ENCODE measurements around the gene CPM.
A peak's percentile ranks its signal among the peaks of the same experiment; 100 is the strongest.

Gene CPM

DNA sequence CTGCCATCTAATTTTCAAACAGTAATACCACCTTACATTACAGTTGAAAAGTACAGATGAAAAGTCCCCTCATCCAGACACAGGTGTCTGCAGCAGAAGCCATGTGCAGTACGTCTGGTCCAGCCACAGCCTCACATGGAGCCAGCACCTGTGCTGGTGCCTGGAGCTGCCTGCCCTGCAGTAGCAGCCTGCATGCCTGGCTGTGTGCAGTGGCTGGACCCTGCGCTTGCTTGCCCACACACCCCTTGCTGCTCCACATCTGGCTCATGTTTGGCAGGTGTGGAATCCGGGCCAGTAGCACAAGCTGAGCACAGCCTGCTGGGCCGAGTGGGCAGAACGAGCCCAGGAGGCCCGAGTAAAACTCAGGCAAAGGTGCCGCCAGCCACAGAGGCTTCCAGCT, 21.8 kb upstream of the CPM start:
- DNase-seq: no peak

DNA sequence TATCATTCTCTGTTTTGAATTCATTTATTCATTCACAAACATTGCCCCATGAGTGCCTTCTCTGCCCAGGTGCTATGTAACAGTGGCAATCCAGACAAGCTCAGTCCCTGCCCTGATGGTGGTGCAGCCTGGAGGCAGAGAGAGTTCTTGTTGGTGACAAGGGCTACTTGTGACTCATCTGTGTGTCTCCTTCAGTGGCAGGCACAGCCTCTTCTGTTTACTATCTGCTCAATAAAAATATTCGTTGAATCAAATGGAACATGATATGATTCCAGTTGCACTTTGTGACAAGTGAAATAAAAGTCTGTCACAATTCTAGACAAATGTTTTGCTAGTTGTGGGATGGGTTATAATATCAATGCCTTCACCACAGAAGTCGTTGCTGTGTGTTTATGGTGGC, 20.6 kb upstream of the CPM start:
- DNase-seq: no peak

DNA sequence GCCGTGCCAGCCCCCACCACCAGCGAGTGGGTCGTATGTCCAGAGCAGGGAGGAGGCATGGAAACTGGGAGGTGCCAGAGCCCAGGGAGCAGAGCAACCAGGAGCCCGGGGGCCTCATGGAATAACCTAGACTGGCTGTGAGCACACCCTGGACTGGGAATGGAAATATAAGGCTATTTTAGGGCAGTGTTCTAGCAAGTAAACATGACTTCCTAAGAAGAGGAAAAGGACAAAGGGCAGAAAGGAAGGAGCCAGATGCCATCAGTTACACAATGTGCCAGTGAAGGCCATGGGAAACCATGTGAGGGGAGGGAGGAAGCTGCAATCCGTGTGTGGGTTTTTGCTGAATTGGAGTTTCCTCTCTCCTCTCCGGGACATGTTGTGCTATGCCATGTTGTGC, 18.7 kb upstream of the CPM start:
- DNase-seq: no peak

DNA sequence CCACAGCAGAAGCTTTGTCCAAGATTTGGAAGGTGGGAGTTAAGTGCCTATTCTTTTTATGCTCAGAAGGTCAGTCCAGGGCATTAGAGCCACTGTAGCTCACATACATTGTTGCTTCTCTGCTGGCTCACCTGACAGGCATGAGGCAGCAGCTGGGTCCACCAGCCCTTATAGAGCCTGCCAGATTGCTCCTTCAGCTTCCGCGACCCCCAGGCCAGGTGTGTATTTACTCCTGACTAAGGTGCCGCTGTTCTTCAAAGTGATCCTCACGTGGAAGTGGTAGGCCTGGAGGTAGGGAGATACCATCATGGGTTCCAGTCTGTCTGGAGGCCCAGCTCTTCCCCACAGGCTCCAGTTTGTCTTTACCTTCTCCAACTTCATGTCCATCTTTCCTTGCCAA, 17.5 kb upstream of the CPM start:
- no peak for DNase-seq

DNA sequence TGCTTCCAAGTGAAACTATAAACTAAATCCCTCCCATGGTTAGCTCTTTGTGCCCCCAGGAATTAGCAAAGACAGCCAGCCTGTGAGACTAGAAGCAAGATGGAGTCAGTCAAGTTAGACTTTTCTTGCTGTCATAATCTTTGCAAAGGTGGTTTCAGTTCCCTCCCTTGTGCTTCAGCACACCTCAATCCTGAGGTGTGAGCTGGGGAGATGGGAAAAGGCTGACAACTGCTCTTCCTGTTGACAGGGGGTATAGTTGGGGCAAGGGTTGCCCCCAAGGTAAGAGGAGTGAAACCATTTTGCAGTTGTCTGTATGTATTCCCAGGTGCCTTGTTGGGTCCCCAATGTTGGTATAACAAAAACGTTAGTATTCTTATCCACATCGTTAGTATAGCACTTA, 12.3 kb upstream of the CPM start:
- DNase-seq: no peak

DNA sequence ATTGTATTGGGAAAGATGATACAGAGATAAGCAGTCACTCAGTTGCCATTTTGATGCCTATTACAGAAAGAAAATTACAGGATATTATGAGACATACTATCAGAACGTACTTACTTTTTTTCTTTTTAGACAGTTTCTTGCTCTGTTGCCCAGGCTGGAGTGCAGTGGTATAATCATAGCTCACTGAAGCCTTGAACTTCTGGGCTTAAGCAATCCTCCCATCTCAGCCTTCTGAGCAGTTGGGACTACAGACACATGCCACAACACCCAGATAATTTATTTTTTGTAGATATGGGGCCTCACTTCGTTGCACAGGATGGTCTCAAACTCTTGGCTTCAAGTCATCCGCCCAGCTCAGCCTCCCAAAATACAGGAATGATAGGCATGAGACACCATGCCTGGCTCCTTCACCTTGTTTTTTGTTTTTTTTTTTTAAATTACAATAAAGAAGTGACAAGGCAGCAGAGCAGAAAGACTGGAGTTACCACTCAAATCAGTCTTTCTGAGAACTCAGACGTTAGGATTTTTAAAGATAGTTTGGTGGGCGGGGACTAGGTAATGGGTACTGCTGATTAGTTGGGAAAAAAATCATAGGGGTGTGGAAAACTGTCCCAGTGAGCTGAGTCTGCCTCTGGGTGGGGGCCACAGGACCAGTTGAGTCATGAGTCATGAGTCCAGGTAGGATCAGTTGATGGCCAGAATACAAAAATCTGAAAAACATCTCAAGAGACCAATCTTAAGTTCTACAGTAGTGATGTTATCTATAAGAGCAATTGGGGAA, 11.5 kb upstream of the CPM start:
- DNase-seq: no peak

DNA sequence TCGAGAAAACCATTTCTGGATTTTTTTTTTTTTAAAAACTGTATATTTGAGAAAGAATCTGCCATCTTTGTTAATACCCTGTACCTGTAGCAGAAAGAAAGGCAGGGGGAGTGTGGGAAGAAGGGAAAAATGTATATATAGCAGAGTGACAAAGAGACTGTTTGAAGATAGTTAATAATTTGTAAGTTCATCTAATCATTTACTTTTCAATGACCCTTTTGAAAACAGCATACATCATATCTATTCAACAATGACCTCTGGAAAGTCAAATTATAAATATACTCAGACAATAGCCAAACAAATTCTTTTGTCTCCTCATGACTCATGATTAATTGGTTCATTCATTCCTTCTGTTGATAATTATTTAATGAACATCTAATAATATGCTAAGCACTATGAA, 10.9 kb upstream of the CPM start:
- DNase-seq: no peak

DNA sequence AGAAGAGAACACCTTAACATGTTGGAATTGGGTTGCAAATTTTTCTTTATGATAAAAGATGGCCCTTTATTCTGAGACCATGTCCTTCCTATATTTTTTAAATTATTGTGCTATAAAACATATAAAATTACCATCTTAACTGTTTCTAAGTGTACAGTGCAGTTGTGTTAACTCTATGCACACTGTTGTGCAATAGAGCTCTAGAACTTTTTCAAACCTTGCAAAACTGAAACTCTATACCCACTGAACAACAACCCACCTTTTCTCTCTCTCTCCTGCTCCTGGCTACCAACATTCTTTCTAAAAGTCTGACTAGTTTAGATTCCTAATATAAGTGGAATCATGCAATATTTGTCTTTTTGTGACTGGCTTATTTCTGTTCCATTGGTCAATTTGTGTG, 7.8 kb upstream of the CPM start:
- DNase-seq: no peak

DNA sequence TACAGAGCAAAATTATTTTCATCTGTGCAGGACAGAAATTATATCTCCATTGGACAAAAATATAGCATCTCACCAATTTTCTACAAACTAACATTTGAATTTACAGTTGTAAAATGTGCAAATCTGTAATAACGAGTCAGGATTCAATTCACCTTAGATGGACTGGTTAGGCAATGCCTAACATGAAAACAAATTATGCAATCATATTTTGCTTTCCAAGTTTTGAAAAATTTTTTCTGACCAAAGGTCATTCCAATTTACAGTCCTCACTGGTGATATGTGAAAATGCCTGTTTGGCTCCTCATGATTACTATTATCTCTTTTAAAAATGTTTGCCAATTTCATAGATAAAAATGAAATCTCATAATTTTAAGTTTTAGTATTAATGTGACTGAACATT, 6.5 kb upstream of the CPM start:
- no peak for DNase-seq

DNA sequence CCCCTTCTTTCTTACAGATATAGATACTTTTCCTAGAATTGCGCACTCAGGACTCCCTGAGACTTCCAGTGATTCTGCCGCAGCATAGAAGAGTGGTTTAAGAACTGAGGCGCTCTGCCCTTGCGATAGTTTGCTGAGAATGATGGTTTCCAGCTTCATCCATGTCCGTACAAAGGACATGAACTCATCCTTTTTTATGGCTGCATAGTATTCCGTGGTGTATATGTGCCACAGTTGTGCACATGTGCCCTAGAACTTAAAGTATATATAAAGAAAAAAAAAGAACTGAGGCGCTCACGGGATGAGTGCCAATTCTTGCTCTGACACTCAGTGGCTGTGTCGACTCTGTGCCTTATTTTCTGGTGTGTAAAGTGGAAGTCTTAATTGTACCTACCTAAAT, 1.4 kb upstream of the CPM start:
- no peak for DNase-seq

DNA sequence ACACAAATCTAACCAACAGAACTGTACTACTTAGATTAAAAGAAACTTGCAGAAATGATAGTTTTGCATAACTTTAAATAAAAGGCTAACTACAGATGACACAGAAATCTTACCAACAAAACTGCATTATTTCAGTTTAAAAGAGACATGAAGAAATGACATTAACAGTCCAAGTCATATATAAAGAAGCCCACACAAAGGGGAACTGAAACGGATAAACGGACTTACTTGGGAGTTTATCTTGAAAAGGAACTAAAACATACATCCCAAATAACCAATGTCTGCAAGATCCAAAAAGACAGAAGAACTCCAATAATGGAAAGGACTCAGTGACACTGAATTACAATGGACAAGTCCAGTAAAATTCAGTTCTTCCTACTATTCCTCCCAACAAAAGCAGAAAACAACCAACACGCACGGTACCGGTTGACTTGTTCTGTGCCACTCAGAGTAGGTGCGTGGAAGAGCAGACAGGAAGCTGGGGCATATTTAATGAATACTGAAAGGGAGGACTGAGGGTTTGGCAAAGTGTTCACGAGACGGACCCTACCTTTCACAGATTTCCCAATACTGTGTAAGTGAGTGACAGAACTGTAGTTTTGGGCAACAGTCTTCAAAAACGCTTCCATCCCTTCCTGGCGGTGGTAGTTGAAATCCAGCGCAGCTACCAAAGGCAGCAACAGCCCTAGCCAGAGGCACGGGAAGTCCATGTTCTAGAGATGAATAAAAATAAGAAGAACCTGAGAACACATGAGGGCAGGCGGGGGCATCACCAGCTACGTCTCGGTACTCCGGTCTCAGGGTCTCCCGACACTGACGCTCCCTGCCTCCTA, 627 bp downstream of the CPM start:
- peak in 1 of 5 donors; percentile 49 for DNase-seq

DNA sequence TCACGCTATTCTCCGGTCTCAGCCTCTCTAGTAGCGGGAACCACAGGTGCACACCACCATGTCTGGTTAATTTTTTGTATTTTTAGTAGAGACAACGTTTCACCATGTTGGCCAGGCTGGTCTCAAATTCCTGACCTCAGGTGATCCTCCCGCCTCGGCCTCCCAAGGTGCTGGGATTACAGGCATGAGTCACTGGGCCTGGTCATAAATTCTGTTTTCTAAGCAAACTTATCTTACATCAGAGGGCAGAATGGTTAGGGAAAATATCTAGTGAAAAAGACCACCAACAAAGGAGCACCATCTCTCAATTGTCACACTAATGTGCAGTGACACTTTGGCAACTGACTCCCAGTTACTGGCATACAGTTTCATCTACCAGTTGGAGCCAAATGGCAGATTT, 2.8 kb downstream of the CPM start:
- DNase-seq: no peak

DNA sequence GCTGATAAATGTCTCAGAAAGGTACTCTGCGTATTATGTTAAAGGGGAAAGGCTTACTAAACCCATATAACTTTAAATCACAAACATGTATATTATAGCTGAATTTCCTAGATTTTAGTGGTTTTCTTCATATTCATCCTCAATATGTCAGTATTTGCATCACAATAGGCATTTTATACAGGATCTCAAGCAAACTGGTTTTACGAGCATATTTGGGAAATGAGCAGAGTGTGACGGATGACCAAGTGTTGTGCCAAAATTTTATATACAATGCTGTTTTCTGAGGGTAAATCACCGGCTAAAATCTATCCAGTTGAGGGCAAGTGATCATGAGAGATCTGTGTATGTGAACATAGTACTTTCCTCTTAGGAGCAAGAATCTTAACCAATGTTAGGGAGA, 8.4 kb downstream of the CPM start:
- no peak for DNase-seq

DNA sequence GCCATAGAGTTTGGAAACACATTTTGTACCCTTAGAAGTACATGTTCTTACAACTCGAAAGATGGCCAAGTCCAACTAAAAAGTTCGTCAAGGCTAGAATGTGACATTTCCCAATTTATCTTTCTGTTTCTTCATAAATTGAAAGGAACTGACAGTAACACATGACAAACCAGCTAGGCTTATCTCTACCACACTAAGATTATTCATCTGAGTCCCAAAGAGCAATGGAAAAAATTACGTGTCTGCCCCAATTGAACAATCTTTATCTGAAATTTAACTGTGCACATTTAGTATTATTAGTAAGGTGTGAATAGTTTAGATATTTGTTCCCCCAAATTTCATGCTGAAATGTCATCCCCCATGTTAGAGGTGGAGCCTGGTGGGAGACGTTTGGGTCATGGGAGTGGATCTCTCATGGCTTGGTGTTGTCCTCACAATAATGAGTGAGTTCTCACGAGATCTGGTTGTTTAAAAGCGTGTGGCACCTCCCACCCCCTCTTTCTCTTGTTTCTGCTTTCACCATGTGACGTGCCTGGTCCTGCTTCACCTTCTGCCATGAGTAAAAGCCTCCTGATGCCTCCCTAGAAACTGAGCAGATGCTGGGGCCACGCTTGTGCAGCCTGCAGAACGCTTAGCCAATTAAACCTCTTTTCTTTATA, 13.3 kb downstream of the CPM start:
- DNase-seq: peak in 1 of 5 donors; percentile 31

DNA sequence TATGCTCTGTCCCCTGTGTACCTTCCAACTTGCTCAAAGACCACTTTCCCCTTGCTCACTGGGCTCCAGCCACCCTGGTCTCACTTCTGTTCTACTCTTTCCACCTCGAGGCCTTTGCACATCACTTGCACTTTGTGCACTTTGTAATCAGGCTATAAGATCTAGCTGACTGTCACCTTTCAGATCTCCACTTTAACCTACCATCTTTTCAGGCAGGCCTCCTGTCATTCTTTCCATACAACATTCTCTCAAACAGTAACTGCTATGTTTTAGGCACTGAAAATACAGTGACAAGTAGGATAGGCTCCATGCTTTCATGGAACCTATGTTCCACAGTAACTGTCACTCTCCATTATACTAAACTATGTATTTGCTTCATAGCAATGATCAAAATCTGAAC, 14.0 kb downstream of the CPM start:
- peak in 1 of 5 donors; percentile 18 for DNase-seq

DNA sequence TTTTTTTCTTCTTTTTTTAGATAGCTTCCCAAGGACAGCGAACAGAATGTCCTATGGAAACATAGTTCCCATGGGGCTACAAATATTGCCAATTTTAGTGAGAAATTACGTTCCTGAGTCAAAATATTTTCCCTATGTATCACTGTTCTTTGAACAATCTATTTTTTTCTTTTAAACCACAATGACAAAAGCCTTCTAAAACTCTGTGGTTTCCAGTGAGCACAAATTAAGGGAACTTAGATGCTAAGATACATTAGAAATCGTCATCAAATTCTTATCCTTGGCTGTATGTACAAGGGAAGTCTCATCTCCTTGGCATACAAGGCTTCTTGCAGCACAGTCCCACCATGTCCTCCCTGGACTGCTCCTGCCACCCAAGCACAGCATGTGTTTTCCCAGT, 17.9 kb downstream of the CPM start:
- DNase-seq: no peak

DNA sequence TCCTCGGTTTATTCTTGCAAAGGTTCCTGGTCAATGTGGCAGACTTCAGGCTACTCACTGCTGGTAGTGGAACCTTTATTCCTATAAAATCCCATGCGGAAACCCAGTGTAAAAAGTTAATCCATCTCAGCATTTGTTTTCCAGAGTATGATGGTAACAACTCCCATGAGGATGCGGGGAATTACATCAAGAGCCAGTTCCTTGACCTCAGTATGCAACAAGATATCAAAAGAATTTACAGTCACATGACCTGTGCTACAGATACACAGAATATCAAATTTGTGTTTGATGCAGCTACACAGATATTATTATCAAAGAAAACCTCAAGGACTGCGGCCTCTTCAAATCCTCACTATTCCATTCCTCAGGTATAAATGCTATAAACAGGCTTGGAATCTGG, 19.3 kb downstream of the CPM start:
- DNase-seq: no peak

DNA sequence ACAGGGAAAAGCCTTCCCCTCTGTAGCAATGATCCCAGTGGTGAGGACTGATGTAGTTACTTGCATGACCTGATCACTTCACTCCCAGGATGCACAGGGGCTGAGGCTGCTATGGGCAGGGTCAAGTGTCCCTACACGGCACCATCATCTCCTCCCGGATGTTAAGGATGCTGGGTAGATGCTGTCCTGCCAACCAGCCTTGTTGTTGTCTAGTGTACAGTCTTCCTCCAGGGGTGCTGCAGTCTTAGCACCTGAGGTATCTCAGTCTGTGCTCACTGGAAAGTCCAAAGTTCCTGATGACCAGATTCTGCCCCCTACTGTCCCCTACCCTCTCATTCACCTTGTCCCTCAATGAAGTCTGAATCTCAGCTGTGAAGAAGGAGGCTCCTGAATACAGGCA, 20.1 kb downstream of the CPM start:
- no peak for DNase-seq

DNA sequence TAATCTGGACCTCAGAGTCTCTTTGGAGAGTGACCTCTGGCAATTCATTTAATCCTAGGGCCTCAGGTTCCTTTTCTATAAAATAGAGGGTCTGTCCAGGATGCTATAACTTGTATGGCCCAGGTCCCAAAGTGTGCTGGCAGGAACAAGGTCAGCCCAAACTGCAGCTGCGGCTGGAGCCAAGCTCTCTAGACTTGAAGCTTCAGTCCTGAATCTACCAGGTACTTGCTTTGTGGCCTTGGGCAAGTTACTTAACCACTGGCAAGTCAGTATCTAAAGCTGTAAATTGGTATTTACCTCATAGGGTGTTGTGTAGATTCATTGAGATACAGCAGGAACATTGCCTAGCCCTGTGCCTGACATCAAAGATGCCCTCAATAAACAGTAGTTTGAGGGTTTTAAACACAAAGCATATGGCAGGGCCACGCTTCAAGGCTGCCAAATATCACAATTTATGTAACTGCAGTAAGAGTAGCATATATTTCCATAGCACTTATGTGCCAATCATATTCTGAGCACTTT, 21.7 kb downstream of the CPM start:
- DNase-seq: no peak

DNA sequence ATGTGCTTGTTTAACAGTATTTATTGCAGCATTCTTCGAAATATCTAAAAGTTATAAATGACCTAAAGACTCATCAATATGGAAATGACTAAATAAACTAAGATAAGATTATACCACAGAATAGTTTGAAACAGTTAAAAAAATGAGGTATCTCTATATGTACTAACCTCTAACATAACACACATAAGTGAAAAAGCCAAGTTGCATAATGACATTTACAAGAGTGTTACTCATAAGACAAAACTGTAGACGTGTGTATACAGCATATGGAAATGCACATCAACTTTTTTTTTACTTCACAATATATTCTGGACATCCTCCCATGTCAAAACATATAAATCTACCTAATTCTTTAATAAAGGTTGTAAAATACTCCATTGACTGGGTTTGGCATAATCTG, 22.8 kb downstream of the CPM start:
- no peak for DNase-seq

DNA sequence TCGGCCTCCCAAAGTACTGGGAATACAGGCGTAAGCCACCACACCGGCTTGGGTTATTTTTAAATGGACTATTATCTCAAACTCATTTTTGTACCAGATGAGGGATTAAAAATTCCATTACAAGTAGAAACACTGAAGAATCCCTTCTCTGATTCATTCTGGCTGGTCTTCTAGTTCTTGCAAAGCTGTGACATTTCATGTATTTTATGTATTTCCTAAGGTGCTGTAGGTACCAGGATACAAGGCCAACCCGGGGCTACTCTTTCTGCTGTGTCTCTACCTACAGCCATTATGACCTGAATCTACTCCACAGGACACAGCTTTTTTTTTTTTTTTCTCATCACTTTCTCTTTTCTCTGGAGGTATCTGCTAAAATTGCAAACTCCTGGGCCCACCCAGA, 24.9 kb downstream of the CPM start:
- DNase-seq: no peak

DNA sequence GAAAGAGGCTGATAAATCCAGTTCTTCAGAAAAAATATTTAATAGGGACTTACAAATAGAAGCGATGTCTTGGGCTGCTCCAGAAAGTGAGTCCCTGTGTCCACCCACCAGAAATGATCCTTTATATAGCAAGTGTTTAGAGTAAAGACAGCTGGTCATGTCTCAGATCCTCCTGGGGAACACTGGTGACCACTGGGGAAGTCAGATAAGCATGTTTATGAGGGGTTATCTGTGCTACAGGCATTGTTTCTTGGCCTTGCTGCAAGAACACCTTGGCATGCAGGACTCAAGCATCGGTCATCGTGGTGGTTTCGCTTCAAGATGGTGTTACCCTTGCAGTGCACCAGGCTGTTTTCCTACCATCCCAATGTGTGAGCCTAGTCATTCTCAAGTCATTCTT, 27.2 kb downstream of the CPM start:
- no peak for DNase-seq

DNA sequence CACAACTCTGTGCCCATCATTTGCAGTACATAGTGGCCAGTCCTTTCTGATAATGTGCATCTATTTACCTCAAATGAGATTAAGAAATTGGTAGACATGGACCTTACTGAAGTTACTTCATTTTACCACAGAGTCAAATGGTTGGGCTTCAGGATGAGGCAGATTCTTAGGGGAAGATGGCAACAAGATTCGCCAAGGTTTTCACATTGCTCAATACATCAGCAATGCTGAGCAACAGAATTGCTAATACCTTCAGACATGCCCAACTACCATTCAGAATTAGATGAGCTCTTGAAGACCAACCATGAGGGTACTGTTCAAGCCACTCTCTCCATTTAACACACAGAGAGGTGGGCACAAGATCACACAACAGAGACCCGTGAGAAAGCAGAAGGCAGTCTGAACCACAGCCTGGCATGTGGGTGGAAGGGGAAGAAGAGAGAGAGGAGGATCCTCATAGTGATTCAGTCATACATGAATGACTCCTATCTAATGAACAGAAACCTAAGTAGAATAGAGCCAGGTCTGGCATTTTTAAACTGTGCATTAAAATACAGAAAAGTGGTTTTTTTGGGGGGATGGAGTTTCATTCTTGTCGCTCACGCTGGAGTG, 28.5 kb downstream of the CPM start:
- DNase-seq: no peak
